Stomach (tissue), 4 donors: ENCODE data around the gene COL25A1.

Experiments
- CTCF ChIP-seq, 7 experiments: fragments of 450-650 bp in 4 of 7; fragments of 200-600 bp in 3 of 7; sonication (generic) in 3 of 7; IDR thresholded peaks; one replicate each; pipeline ENCODE4 v1.5.1; 2016 to 2019; ENCODE audit warnings: antibody characterized with exemption in 7 of 7, control low read depth in 2 of 7, mild to moderate bottlenecking in 1 of 7
- POLR2AphosphoS5 ChIP-seq, 3 donors: sonication (generic); formaldehyde crosslinking; IDR thresholded peaks; one replicate each; pipeline ENCODE4 v1.6.1; 2016; ENCODE audit warnings: antibody characterized with exemption in 3 of 3

GRCh38 chr4:108804648-108805273 lies 497.7 kb downstream of the COL25A1 start:
- TF ChIP-seq CTCF (IDR thresholded peaks at IDR 0.05) (no peak), POLR2AphosphoS5 (IDR thresholded peaks at IDR 0.05) (no peak)
